Activated T-cell treated with anti-CD3 and anti-CD28 coated beads, Interleukin-2, amount 50 U/mL, for 24 hours (primary cell): ENCODE data around the gene UQCC2.
A peak's percentile ranks its signal among the peaks of the same experiment; 100 is the strongest.

Experiments
- DNase-seq: peaks from one replicate; pipeline ENCODE4 v3.0.0-alpha.2; 2020
- H3K27ac Mint-ChIP-seq: 2 replicates; pipeline ENCODE4 v1.8.0; 2020; ENCODE audit warnings: mild to moderate bottlenecking, mixed read lengths
- H3K27me3 Mint-ChIP-seq: 2 replicates; pipeline ENCODE4 v1.8.0; 2020; ENCODE audit warnings: mixed read lengths
- H3K36me3 Mint-ChIP-seq: 2 replicates; pipeline ENCODE4 v1.8.0; 2020; ENCODE audit warnings: low read depth, mixed read lengths
- H3K4me1 Mint-ChIP-seq: 2 replicates; pipeline ENCODE4 v1.8.0; 2020; ENCODE audit warnings: low read depth, mixed read lengths
- H3K4me3 Mint-ChIP-seq: 2 replicates; pipeline ENCODE4 v1.8.0; 2020; ENCODE audit warnings: mild to moderate bottlenecking, moderate library complexity, mixed read lengths
- H3K9me3 Mint-ChIP-seq: 2 replicates; pipeline ENCODE4 v1.8.0; 2020; ENCODE audit warnings: mixed read lengths

Gene UQCC2

DNA sequence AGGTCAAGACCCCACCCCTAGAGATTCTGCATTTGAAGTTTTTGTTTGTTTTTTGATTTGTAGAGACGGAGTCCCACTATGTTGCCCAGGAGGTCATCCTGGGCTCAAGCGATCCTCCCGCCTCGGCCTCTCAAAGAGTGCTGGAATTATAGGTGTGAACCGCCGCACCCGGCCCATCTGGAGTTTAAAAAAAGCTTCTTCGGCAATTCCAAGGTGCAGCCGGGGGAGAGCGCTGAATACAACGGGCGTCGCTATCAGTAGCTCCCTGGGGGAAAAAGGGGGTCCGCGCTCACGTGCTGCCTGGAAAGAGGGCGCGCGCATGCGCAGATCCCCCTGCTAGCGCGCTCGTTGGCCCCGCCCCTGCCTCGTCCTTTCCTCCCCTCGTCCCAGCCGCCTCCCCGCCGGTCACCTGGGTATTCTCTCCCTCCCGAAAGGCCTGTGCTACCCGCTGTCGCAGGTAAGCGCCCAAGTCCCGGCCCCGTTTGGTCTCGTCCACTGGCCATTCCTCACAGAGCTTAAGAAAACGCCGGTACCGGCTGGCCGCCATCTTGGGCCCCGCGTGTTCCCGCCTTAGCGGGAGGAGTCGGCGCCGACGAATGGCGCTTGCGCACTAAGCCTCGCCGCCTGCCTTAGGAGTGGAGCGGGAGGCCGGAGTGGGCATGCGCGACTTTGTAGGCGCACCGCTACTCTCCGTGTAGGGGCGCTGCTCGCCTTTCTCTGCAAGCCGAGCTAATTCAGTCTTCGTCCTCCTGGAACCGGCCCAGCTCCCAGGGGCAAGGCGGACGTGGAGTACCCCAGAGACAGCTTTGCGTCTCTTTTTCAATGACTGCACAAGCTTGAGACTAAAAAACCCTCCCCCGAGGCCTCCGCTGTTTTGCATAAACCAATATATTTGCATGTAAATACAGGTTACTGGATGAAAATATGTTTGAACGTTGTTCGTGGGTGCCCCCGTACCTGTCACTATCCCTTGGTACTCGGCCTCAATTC, at the start of gene UQCC2:
UQCC2 (minus strand) TSS at position 561 of the 990 bp plus-strand sequence; CDS start at position 547, 14 bp downstream.
- peaks cover 39% of the 10 kb centered on the region for H3K4me1 Mint-ChIP-seq
- peak within 1 kb of the TSS; percentile 96 for H3K4me3 Mint-ChIP-seq
- H3K27ac Mint-ChIP-seq = peak within 1 kb of the TSS; percentile 100
- H3K36me3 Mint-ChIP-seq = peaks cover 51% of the 10 kb centered on the region
- H3K27me3 Mint-ChIP-seq = no peaks in the 10 kb centered on the region
- H3K9me3 Mint-ChIP-seq = no peaks in the 10 kb centered on the region
- peak; percentile 98 for DNase-seq

DNA sequence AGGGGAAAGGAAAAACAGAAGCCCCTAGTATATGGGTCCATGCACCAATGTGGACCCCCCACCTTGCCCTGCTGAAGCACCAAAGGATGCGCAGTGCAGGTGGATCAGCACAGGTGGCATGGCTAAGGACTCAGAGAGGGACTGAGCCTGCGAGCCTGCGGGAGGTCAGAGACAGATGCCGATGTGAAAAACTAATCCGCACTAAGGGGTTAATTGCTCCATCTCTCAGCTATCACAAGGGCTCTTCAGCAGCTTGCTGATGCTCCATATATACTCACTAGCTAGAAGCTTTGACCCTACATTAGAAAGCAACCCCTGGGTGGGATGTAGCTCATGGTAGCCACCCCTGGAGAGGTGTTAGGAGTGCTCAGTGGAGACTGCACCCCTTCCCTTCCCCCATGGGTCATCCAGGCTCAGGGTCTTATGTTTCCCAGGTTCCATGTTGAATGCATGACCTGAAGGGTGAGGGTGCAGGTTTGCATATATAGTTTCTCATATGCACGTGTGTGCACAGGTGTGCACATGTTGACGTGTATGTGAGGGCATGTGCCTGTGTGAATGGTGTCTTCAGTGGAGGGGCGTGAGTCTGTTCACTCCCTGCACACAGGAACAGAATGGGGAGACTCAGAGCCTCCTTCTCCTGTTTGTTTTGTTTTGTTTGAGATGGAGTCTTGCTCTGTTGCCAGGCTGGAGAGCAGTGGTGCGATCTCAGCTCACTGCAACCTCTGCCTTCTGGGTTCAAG, 48.6 kb upstream of the UQCC2 start:
- no peak overlapping the region for H3K27ac Mint-ChIP-seq
- H3K9me3 Mint-ChIP-seq = no peaks in the 10 kb centered on the region
- H3K4me1 Mint-ChIP-seq = no peaks in the 10 kb centered on the region
- no peaks in the 10 kb centered on the region for H3K27me3 Mint-ChIP-seq
- no peak overlapping the region for H3K4me3 Mint-ChIP-seq
- DNase-seq = no peak
- no peaks in the 10 kb centered on the region for H3K36me3 Mint-ChIP-seq

GRCh38 chr6:33758815-33759216, 47.3 kb upstream of the UQCC2 start:
- H3K4me3 Mint-ChIP-seq = no peak overlapping the region
- H3K4me1 Mint-ChIP-seq = no peaks in the 10 kb centered on the region
- H3K36me3 Mint-ChIP-seq = no peaks in the 10 kb centered on the region
- H3K27ac Mint-ChIP-seq = no peak overlapping the region
- no peak for DNase-seq
- no peaks in the 10 kb centered on the region for H3K9me3 Mint-ChIP-seq
- no peaks in the 10 kb centered on the region for H3K27me3 Mint-ChIP-seq

GRCh38 chr6:33757906-33758305, 46.4 kb upstream of the UQCC2 start:
- Mint-ChIP-seq H3K27ac (no peak overlapping the region), H3K9me3 (no peaks in the 10 kb centered on the region), H3K27me3 (no peaks in the 10 kb centered on the region), H3K4me1 (no peaks in the 10 kb centered on the region), H3K36me3 (no peaks in the 10 kb centered on the region), H3K4me3 (no peak overlapping the region)
- DNase-seq = no peak

DNA sequence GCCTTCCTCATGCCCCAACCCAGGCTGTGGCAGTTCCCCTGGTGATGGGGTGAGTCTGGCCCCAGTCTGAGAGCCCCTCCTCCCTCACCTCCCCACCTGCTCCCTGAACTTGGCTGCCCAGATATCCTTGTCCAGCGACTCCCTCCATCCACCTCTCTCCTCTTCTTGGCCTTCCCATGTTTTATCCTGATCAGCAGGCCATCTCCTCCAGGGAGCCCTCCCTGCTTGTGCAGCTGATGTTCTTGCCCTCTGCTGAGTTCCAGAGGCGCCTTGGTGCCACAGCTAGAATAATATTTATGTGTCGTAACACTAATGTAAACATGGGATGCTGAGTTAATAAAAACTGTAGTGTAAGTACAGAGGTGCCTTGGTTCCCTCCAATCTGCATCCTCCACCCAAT, 45.6 kb upstream of the UQCC2 start:
- no peak overlapping the region for H3K4me3 Mint-ChIP-seq
- H3K36me3 Mint-ChIP-seq = no peaks in the 10 kb centered on the region
- H3K4me1 Mint-ChIP-seq = no peaks in the 10 kb centered on the region
- DNase-seq = no peak
- H3K9me3 Mint-ChIP-seq = no peaks in the 10 kb centered on the region
- H3K27me3 Mint-ChIP-seq = no peaks in the 10 kb centered on the region
- H3K27ac Mint-ChIP-seq = no peak overlapping the region

DNA sequence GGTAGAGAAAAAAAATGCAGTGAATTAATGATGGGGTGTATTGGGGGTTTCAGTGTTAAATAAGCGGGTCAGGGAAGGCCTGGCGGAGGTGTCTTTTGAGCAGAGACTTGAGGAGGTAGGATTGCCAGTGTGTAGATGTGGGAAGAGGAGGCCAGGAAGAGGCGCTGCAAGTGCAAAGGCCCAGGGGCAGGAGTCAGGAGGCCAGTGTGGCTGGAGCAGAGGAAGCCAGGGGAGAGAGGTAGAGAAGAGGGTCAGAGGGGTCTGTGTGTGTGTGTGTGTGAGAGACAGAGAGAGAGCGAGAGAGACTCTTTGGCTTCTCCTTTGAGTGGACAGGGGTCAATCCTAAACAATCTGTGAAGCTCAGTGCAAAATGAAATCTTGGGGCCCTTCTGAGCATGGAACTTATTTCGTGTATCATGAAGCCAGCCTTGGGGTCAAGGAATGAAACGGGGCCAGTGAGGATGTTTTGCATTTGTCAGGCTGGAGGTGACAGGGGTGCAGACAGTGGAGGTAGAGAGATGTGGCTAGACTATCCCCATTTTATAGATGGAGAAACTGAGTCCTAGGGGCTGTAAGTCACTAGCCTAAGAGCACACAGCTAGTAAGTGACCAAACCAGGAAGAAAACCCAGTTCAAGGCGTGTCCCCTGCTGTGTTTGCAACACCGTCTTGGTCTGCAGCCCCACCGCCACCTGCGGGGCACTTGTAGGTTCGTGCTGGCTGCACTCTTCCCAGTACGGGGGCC, 44.9 kb upstream of the UQCC2 start:
- Mint-ChIP-seq H3K36me3 (no peaks in the 10 kb centered on the region), H3K4me3 (no peak overlapping the region), H3K4me1 (no peaks in the 10 kb centered on the region), H3K27me3 (no peaks in the 10 kb centered on the region), H3K27ac (no peak overlapping the region), H3K9me3 (no peaks in the 10 kb centered on the region)
- DNase-seq = no peak

DNA sequence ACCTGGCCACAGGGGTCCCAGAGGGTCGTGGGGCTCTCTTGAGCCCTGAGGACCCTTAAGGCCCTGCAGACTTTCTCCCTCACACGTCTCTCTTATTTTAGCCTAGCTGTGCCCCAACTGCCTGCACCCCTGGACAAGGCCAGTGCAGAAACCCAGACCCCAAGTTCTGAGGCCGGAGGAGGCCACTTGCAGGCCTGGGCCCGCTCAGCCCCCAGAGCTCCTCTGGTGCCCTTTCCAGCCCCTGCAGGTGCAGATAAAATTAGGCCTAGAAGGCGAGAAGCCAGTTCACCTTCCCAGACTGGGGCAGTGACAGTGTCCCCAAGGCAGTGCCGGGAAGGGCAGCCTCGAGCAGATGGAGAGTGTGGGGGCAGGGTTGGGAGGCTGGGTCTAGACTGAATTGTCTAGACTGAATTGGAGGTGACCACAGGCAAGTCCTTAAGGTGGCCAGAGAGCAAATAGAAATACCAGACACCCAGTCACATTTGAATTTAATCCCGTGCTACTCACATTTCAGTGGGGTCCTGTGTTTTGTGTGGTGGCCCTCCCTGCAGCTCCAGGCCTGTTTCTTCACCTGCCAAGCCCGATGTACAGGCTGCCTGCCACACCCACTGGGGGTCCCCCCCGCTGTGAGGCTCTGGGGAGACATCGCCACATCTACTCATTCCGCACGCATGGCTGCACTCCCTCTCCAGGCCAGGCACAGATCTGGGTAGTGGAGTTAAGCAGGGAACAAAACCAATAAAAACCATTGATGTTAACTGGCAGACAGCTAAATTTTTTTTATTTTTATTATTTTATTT, 43.8 kb upstream of the UQCC2 start:
- H3K36me3 Mint-ChIP-seq = no peaks in the 10 kb centered on the region
- no peak for DNase-seq
- H3K27me3 Mint-ChIP-seq = no peaks in the 10 kb centered on the region
- H3K9me3 Mint-ChIP-seq = no peaks in the 10 kb centered on the region
- H3K4me1 Mint-ChIP-seq = no peaks in the 10 kb centered on the region
- no peak overlapping the region for H3K4me3 Mint-ChIP-seq
- no peak overlapping the region for H3K27ac Mint-ChIP-seq

- Mint-ChIP-seq H3K9me3 (no peaks in the 10 kb centered on the region), H3K27me3 (no peaks in the 10 kb centered on the region), H3K4me1 (no peaks in the 10 kb centered on the region), H3K36me3 (no peaks in the 10 kb centered on the region), H3K27ac (no peak overlapping the region), H3K4me3 (no peak overlapping the region)
- DNase-seq = no peak
Measured at GRCh38 chr6:33754222-33754621, 42.7 kb upstream of the UQCC2 start.

DNA sequence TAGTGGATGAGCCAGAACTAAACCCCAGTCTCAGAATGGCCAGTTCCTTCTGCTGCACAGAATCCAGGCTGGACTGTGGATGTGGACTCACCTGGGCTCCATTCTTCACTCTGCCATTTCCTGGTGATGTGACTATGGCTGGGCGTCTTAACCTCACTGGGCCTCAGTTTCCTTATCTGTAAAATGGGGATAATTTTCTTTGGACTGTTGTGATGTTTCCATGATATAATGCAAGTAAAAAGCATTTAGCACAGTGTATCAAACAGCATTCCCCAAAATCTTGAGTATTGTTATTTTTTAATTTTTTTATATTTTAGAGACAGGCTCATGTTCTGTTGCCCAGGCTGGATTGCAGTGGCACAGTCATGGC, 41.1 kb upstream of the UQCC2 start:
- H3K27ac Mint-ChIP-seq = no peak overlapping the region

DNA sequence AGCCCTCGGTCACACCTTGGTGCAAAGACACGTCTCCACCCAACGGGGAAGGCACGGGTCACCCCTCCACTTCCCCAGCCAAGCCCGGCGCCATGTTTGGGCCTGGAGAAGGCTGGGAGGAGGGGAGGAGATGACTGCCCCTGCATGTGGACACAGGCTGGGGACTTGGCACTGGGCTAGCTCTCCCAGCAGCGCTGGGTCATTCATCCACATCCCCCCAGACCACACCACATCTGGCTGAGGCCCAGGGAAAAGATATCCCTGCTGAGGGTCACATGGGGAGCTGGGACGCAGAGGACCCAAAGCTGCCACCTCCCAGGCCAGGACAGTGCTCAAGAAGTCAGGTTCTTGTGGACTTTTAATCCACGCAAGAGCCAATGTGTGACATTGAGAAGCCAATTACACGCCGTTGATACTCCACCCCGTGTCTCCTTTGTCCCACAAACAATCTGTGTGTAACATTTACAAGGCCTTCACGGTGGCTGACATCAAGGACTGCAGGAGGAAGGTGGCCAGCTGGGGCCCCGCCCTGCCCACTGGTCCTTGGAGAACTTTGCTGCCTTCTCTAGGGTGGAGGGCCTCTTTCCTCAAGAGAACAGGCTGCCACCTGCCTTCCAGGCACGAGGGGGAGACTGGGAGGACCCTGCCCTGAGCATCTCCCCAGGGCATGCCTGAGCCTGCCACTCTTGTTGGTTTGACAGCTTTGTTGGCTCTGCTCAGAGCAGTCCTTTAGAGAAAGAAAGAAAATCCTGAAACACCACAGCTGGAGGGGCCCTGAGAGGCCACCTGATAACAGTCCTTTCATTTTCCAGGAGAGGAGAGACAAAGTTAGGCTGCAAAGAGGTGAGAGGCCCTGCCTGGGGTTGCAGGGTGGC, 40.5 kb upstream of the UQCC2 start:
- H3K27me3 Mint-ChIP-seq = peaks cover 2% of the 10 kb centered on the region
- H3K4me3 Mint-ChIP-seq = no peak overlapping the region
- no peaks in the 10 kb centered on the region for H3K4me1 Mint-ChIP-seq
- no peak for DNase-seq
- H3K27ac Mint-ChIP-seq = no peak overlapping the region
- H3K36me3 Mint-ChIP-seq = no peaks in the 10 kb centered on the region
- H3K9me3 Mint-ChIP-seq = no peaks in the 10 kb centered on the region

More for the DNA sequence above, 41.1 kb upstream of the UQCC2 start:
- no peak overlapping the region for H3K4me3 Mint-ChIP-seq
- no peaks in the 10 kb centered on the region for H3K9me3 Mint-ChIP-seq
- H3K27me3 Mint-ChIP-seq = peaks cover 2% of the 10 kb centered on the region
- DNase-seq = no peak
- H3K4me1 Mint-ChIP-seq = no peaks in the 10 kb centered on the region
- H3K36me3 Mint-ChIP-seq = no peaks in the 10 kb centered on the region

DNA sequence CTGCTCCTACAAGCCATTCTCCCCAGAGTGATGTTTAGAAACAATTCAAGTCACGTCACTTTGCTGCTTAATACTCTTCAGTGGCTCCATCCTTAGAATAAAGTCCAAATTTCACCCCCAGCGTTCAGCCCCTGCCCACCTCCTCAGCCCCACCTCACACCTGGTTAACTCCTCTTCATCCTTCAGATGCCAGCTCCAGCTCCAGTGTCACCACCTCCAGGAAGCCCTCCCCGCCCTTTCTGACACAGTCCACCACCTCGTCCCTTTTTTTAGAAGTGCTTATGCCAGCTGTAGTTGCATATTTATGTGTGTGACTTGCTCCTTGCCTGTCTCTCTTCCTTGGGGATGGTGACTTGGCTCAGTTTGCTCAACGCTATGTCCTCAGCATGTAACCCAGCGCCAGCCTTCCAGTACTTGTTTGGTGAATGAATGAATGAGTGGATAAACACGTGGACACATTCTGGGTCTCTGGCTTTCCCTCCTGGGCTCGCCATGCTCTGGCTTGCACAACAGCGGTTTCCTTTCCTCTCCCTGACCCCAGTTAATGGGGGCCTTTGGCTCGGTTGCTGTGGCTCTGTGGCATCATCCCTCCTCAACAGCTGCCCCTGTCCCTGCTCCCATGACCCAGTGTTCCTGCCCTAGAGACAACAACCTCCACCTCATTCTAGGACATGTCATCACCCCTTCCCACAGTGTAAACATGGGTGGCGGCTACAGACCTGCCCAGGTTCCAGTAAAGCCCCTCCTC, 38.9 kb upstream of the UQCC2 start:
- Mint-ChIP-seq H3K36me3 (no peaks in the 10 kb centered on the region), H3K9me3 (no peaks in the 10 kb centered on the region), H3K27me3 (peaks cover 2% of the 10 kb centered on the region), H3K4me1 (no peaks in the 10 kb centered on the region), H3K27ac (no peak overlapping the region), H3K4me3 (no peak overlapping the region)
- DNase-seq = no peak

GRCh38 chr6:33749401-33749800, 37.9 kb upstream of the UQCC2 start:
- H3K4me1 Mint-ChIP-seq = no peaks in the 10 kb centered on the region
- no peak overlapping the region for H3K4me3 Mint-ChIP-seq
- no peaks in the 10 kb centered on the region for H3K36me3 Mint-ChIP-seq
- H3K27me3 Mint-ChIP-seq = peaks cover 2% of the 10 kb centered on the region
- no peaks in the 10 kb centered on the region for H3K9me3 Mint-ChIP-seq
- no peak for DNase-seq
- H3K27ac Mint-ChIP-seq = no peak overlapping the region

DNA sequence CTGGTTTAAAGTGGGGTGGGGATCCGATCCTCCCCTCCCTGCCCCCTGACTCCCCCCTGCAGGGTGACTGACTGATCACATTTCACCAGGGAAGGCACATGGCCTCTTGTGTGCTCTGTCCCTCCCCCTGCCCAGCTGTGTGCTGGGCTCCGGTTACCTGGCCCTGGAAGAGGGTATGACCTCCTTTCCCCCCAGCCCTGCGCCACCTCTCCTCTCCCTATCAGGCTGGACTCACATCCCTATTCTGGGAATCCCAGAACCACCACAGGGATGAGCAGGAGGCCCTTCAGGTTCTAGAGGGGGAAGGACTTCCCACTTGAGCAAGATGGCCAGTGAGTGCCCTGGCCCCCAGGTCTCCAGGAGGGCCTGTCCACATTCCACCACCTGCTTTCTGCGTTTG, 37.3 kb upstream of the UQCC2 start:
- H3K9me3 Mint-ChIP-seq = no peaks in the 10 kb centered on the region

More for the DNA sequence above, 37.3 kb upstream of the UQCC2 start:
- no peak for DNase-seq
- Mint-ChIP-seq H3K36me3 (no peaks in the 10 kb centered on the region), H3K27me3 (peaks cover 2% of the 10 kb centered on the region), H3K4me1 (peaks cover 2% of the 10 kb centered on the region), H3K4me3 (no peak overlapping the region), H3K27ac (no peak overlapping the region)
